Inflammatory macrophage treated with lipopolysaccharide for 4 hours (primary cell): ENCODE measurements around the gene LIPA.
"Not testable (repeated sequence)": the region's sequence is repeated elsewhere in the genome, so short reads cannot be mapped to it uniquely, and the experiment has no call there.

Source experiments
- DNase-seq: peaks from one replicate; pipeline ENCODE4 v3.0.0-alpha.2; 2020

Gene LIPA

GRCh38 chr10:89269433-89270152, 18.0 kb upstream of the LIPA start:
- DNase-seq: peak; percentile 54

- no peak for DNase-seq
These were observed 15.3 kb upstream of the LIPA start for GRCh38 chr10:89266721-89267453.

GRCh38 chr10:89263531-89263930, 12.0 kb upstream of the LIPA start:
- no peak for DNase-seq

- DNase-seq: no peak
These were observed 11.5 kb upstream of the LIPA start for GRCh38 chr10:89263091-89263490.

GRCh38 chr10:89262086-89263051, 10.8 kb upstream of the LIPA start:
- DNase-seq: no peak

GRCh38 chr10:89258881-89259280, 7.3 kb upstream of the LIPA start:
- DNase-seq: peak; percentile 55

GRCh38 chr10:89257581-89257980, 6.0 kb upstream of the LIPA start:
- no peak for DNase-seq

- no peak for DNase-seq
These were observed 5.4 kb upstream of the LIPA start for GRCh38 chr10:89256962-89257361.

- peak; percentile 92 for DNase-seq
These were observed 4.8 kb upstream of the LIPA start for GRCh38 chr10:89256340-89256739.

GRCh38 chr10:89255793-89256192, 4.2 kb upstream of the LIPA start:
- peak; percentile 85 for DNase-seq

- DNase-seq: peak; percentile 84
These were observed 3.6 kb upstream of the LIPA start for GRCh38 chr10:89255091-89255579.

- no peak for DNase-seq
These were observed 630 bp upstream of the LIPA start for GRCh38 chr10:89252225-89252585.

- DNase-seq: no peak
These were observed 638 bp downstream of the LIPA start for GRCh38 chr10:89250865-89251408.

GRCh38 chr10:89248990-89249389, 2.6 kb downstream of the LIPA start:
- DNase-seq: peak; percentile 86

GRCh38 chr10:89247623-89248022, 4.0 kb downstream of the LIPA start:
- not testable (repeated sequence) for DNase-seq

GRCh38 chr10:89245802-89246201, 5.8 kb downstream of the LIPA start:
- DNase-seq: peak; percentile 45

- peak; percentile 98 for DNase-seq
These were observed 8.6 kb downstream of the LIPA start for GRCh38 chr10:89242840-89243568.

GRCh38 chr10:89242345-89242684, 9.3 kb downstream of the LIPA start:
- DNase-seq: no peak

- peak; percentile 91 for DNase-seq
These were observed 9.9 kb downstream of the LIPA start for GRCh38 chr10:89241486-89242344.

GRCh38 chr10:89241026-89241425, 10.5 kb downstream of the LIPA start:
- no peak for DNase-seq

- DNase-seq: no peak
These were observed 11.1 kb downstream of the LIPA start for GRCh38 chr10:89240519-89240918.
